ENCODE measurements around the gene ITGAE. TPM values are rescaled to one million over a fixed set of nuclear protein-coding genes. Genes with fewer than 3 reads are reported as not detected.

Gene ITGAE
- total and polyA plus RNA-seq, 10 of the 15 experiments (the other 5 are each of a cell fraction or from before 2014, with no cell fraction given), result 13.1 to 161 (median 34.8) TPM

GRCh38 chr17:3712811-3713463, 88.1 kb downstream of the ITGAE start (continued):
- no peak for TF ChIP-seq E4F1 (IDR thresholded peaks at IDR 0.05; ENCODE audit: borderline replicate concordance, partially characterized antibody)
- peak; percentile 77 for TF ChIP-seq NR2F1 (conservative IDR thresholded peaks at IDR 0.05)
- TF ChIP-seq SREBF1 (IDR thresholded peaks at IDR 0.05; ENCODE audit: low read length), result no peak
- no peak for TF ChIP-seq ZBTB11 (CRISPR knock-in tag; IDR thresholded peaks at IDR 0.05)
- TF ChIP-seq CUX1 (IDR thresholded peaks at IDR 0.05; ENCODE audit: insufficient replicate concordance, low read depth, low read length), result no peak
- no peak for TF ChIP-seq CREB1 (IDR thresholded peaks at IDR 0.05; ENCODE audit: low read depth)
- TF ChIP-seq, protein P1, sequence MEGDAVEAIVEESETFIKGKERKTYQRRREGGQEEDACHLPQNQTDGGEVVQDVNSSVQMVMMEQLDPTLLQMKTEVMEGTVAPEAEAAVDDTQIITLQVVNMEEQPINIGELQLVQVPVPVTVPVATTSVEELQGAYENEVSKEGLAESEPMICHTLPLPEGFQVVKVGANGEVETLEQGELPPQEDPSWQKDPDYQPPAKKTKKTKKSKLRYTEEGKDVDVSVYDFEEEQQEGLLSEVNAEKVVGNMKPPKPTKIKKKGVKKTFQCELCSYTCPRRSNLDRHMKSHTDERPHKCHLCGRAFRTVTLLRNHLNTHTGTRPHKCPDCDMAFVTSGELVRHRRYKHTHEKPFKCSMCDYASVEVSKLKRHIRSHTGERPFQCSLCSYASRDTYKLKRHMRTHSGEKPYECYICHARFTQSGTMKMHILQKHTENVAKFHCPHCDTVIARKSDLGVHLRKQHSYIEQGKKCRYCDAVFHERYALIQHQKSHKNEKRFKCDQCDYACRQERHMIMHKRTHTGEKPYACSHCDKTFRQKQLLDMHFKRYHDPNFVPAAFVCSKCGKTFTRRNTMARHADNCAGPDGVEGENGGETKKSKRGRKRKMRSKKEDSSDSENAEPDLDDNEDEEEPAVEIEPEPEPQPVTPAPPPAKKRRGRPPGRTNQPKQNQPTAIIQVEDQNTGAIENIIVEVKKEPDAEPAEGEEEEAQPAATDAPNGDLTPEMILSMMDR (IDR thresholded peaks at IDR 0.05 in 2 of 3, conservative IDR thresholded peaks at IDR 0.05 in 1 of 3; ENCODE audit: control insufficient read depth in 2 of 3, extremely low read depth in 1 of 3, insufficient read depth in 1 of 3, low read depth in 3 of 3, low read length in 3 of 3), result no peak
- TF ChIP-seq JUND (IDR thresholded peaks at IDR 0.05; ENCODE audit: low read depth, low read length), result no peak
- TF ChIP-seq KLF5 (IDR thresholded peaks at IDR 0.05; ENCODE audit: partially characterized antibody), result no peak
- TF ChIP-seq, protein P2, sequence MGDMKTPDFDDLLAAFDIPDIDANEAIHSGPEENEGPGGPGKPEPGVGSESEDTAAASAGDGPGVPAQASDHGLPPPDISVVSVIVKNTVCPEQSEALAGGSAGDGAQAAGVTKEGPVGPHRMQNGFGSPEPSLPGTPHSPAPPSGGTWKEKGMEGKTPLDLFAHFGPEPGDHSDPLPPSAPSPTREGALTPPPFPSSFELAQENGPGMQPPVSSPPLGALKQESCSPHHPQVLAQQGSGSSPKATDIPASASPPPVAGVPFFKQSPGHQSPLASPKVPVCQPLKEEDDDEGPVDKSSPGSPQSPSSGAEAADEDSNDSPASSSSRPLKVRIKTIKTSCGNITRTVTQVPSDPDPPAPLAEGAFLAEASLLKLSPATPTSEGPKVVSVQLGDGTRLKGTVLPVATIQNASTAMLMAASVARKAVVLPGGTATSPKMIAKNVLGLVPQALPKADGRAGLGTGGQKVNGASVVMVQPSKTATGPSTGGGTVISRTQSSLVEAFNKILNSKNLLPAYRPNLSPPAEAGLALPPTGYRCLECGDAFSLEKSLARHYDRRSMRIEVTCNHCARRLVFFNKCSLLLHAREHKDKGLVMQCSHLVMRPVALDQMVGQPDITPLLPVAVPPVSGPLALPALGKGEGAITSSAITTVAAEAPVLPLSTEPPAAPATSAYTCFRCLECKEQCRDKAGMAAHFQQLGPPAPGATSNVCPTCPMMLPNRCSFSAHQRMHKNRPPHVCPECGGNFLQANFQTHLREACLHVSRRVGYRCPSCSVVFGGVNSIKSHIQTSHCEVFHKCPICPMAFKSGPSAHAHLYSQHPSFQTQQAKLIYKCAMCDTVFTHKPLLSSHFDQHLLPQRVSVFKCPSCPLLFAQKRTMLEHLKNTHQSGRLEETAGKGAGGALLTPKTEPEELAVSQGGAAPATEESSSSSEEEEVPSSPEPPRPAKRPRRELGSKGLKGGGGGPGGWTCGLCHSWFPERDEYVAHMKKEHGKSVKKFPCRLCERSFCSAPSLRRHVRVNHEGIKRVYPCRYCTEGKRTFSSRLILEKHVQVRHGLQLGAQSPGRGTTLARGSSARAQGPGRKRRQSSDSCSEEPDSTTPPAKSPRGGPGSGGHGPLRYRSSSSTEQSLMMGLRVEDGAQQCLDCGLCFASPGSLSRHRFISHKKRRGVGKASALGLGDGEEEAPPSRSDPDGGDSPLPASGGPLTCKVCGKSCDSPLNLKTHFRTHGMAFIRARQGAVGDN (IDR thresholded peaks at IDR 0.05), result peak; percentile 82
- no peak for TF ChIP-seq ZZZ3 (IDR thresholded peaks at IDR 0.05; ENCODE audit: control insufficient read depth, insufficient read length, low read depth)

All from GM12878 (cell line).